HL-60 (cell line): ENCODE measurements around the gene SNRPN.
"Not testable (repeated sequence)": the region's sequence is repeated elsewhere in the genome, so short reads cannot be mapped to it uniquely, and the experiment has no call there.

Source experiments
- DNase-seq, 2 experiments: peaks; one replicate each; pipeline ENCODE4 v3.0.0-alpha.2; 2010 to 2020; ENCODE audit warnings: low read depth in 1 of 2, low spot score in 1 of 2
- H3K27ac ChIP-seq: fragments of 250-450 bp; sonication (Bioruptor Pico); replicated peaks from 2 replicates; pipeline ENCODE4 v1.5.1; 2020; ENCODE audit warnings: mild to moderate bottlenecking, moderate library complexity
- H3K27me3 ChIP-seq: fragments of 250-450 bp; sonication (Bioruptor Pico); 2 replicates; pipeline ENCODE4 v1.5.1; 2021; ENCODE audit warnings: mild to moderate bottlenecking, moderate library complexity; ENCODE audit not compliant: insufficient read depth, poor library complexity, severe bottlenecking
- H3K4me3 ChIP-seq: replicated peaks from 2 replicates; pipeline ENCODE4 v1.5.1; 2011; ENCODE audit warnings: mild to moderate bottlenecking, control low read depth, low read length; ENCODE audit not compliant: insufficient read depth
- GABPA ChIP-seq: IDR thresholded peaks from 2 replicates; pipeline ENCODE4 v1.6.1; 2012; ENCODE audit warnings: low read depth
- POLR2AphosphoS5 ChIP-seq: IDR thresholded peaks from 2 replicates; pipeline ENCODE4 v1.6.1; 2012; ENCODE audit warnings: low read depth
- SPI1 ChIP-seq: IDR thresholded peaks from 2 replicates; pipeline ENCODE4 v1.6.1; 2012; ENCODE audit warnings: low read depth, mild to moderate bottlenecking, borderline replicate concordance
- long read RNA-seq: library from polyadenylated mRNA; unstranded; transcript quantifications from one replicate; pipeline ENCODE4 v2.0.0, GENCODE V29; 2020
- TF ChIP-seq, protein P1 (sequence below): IDR thresholded peaks from one replicate; pipeline ENCODE4 v1.5.1; 2011; ENCODE audit warnings: low read length, control low read depth, inconsistent platforms; ENCODE audit not compliant: insufficient read depth
- TF ChIP-seq, protein P2 (sequence below): IDR thresholded peaks from 2 replicates; pipeline ENCODE4 v1.6.1; 2012; ENCODE audit warnings: low read depth; ENCODE audit not compliant: insufficient replicate concordance

Gene SNRPN
- long read RNA-seq, transcript SNRPN-202 (10 exons, 1,528 nt) = major isoform, 569 of 669 reads
- long read RNA-seq, transcript SNRPN-201 (10 exons, 1,304 nt) = minor isoform, 16 of 669 reads
- long read RNA-seq, partial matches to known transcripts = 4 of 669 reads
- long read RNA-seq, other reads (novel, unspliced or antisense) = 78 of 669 reads

DNA sequence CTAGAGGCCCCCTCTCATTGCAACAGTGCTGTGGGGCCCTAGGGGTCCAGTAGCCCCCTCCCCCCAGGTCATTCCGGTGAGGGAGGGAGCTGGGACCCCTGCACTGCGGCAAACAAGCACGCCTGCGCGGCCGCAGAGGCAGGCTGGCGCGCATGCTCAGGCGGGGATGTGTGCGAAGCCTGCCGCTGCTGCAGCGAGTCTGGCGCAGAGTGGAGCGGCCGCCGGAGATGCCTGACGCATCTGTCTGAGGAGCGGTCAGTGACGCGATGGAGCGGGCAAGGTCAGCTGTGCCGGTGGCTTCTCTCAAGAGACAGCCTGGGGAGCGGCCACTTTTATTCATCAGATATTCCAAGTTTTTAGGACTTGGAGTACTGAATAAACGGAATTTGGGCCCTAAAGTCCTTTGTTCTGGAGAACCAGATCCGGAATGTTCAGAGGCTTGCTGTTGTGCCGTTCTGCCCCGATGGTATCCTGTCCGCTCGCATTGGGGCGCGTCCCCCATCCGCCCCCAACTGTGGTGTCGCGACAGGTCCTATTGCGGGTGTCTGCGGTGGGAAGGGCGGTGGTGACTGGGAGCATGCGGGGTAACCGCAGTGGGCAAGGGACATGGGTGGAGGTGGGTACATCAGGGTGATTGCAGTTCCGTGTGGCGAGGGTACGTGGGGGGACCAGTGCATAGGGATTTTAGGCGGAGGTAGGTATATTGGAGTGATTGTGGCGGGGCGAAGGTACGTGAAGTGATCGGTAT, at the start of gene SNRPN, which contains the start of gene SNURF:
Gene SNRPN (plus strand): TSS at position 205 of the 748 bp plus-strand sequence. CDS start 19,467 bp downstream, outside the sequence.
Gene SNURF (plus strand): TSS at position 205 of the 748 bp plus-strand sequence. CDS start 62 bp downstream, at position 267.
- Histone ChIP-seq H3K27ac (peak within 1 kb of the TSS; percentile 79), H3K27me3 (no peaks in the 10 kb centered on the region), H3K4me3 (peak within 1 kb of the TSS; percentile 78)
- DNase-seq = peak; percentile 28 to 56
- peak; percentile 64; the same call in 1 of the 2 replicates for TF ChIP-seq POLR2AphosphoS5
- TF ChIP-seq, protein P1, sequence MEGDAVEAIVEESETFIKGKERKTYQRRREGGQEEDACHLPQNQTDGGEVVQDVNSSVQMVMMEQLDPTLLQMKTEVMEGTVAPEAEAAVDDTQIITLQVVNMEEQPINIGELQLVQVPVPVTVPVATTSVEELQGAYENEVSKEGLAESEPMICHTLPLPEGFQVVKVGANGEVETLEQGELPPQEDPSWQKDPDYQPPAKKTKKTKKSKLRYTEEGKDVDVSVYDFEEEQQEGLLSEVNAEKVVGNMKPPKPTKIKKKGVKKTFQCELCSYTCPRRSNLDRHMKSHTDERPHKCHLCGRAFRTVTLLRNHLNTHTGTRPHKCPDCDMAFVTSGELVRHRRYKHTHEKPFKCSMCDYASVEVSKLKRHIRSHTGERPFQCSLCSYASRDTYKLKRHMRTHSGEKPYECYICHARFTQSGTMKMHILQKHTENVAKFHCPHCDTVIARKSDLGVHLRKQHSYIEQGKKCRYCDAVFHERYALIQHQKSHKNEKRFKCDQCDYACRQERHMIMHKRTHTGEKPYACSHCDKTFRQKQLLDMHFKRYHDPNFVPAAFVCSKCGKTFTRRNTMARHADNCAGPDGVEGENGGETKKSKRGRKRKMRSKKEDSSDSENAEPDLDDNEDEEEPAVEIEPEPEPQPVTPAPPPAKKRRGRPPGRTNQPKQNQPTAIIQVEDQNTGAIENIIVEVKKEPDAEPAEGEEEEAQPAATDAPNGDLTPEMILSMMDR = no peak

DNA sequence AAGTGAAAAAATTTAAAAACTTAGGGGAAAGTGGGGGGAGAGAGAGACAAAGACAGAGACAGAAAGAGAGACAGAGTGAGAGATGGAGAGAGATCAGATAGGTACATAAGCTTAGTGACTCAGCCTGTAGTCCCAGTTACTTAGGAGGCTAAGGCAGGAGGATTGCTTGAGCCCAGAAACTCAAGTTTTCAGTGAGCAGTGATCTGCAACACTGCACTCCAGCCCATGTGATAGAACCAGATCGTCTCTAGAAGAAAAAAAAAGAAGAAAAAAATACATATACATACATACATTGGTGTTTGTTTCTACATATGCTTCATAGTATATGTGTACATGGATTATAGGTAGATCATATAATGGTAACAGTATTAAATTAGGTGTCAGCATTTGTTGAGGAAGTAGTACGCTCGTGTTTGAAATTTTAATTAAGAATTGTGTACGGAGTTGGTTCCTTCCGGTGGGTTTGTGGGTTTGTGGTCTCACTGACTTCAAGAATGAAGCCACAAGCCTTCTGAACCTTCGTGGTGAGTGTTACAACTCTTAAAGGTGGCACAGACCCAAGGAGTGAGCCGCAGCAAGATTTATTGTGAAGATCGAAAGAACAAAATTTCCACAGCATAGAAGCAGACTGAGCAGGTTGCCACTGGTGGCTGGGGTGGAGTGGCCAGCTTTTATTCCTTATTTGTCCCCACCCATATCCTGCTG, 38.3 kb upstream of the SNRPN start:
- Histone ChIP-seq H3K4me3 (no peak overlapping the region), H3K27me3 (no peaks in the 10 kb centered on the region), H3K27ac (no peak overlapping the region)
- peak in 1 of 2 experiments; percentile 46 for DNase-seq
- TF ChIP-seq, protein P1 = no peak

DNA sequence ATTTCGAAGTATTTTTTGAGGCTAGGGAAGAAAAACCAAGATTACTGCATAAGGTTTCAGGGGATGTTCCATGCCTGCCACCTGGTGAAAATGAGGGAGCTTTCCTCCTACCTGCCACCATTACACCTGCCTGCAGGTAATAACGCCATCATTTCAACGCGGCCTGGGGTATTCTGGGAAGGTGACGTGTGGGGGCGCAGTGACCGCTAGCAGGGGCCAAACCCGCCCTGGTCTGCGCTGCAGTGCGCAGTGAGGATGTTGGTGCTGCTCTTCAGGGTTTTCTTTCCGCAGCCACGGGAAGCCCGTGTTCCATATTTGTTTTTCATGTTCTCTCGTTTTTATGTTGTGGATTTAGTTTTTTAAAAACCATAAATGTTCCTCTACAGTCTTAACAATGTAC, 37.4 kb upstream of the SNRPN start:
- DNase-seq = no peak
- H3K27me3 ChIP-seq = no peaks in the 10 kb centered on the region
- H3K27ac ChIP-seq = no peak overlapping the region
- H3K4me3 ChIP-seq = no peak overlapping the region
- TF ChIP-seq SPI1 (no peak), POLR2AphosphoS5 (no peak), GABPA (no peak)
- TF ChIP-seq, protein P2, sequence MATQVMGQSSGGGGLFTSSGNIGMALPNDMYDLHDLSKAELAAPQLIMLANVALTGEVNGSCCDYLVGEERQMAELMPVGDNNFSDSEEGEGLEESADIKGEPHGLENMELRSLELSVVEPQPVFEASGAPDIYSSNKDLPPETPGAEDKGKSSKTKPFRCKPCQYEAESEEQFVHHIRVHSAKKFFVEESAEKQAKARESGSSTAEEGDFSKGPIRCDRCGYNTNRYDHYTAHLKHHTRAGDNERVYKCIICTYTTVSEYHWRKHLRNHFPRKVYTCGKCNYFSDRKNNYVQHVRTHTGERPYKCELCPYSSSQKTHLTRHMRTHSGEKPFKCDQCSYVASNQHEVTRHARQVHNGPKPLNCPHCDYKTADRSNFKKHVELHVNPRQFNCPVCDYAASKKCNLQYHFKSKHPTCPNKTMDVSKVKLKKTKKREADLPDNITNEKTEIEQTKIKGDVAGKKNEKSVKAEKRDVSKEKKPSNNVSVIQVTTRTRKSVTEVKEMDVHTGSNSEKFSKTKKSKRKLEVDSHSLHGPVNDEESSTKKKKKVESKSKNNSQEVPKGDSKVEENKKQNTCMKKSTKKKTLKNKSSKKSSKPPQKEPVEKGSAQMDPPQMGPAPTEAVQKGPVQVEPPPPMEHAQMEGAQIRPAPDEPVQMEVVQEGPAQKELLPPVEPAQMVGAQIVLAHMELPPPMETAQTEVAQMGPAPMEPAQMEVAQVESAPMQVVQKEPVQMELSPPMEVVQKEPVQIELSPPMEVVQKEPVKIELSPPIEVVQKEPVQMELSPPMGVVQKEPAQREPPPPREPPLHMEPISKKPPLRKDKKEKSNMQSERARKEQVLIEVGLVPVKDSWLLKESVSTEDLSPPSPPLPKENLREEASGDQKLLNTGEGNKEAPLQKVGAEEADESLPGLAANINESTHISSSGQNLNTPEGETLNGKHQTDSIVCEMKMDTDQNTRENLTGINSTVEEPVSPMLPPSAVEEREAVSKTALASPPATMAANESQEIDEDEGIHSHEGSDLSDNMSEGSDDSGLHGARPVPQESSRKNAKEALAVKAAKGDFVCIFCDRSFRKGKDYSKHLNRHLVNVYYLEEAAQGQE = no peak
- TF ChIP-seq, protein P1 = no peak

DNA sequence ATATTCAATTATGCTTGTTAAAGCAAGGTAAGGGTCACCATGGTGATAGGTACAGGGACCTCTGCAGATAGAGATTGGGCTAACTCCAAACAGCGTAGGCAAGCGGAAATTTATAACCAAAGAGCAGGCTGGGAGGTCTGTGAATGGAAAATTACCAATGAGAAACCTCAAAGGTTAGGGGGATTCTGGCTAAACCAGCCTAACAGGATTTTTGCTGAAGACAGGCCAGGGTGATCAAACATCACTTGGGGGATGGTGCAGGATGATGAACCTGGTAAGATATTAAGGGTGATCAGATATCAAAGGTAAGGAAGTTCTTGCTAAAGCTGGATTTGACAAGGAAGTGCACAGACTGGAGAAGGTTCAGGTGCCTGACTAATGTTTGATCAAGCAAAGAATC, 35.3 kb upstream of the SNRPN start:
- no peak for DNase-seq
- no peak overlapping the region for H3K27ac ChIP-seq
- TF ChIP-seq, protein P1 = no peak
- TF ChIP-seq, protein P2 = no peak
- TF ChIP-seq GABPA (no peak), POLR2AphosphoS5 (no peak), SPI1 (no peak)
- H3K27me3 ChIP-seq = no peaks in the 10 kb centered on the region
- H3K4me3 ChIP-seq = no peak overlapping the region

DNA sequence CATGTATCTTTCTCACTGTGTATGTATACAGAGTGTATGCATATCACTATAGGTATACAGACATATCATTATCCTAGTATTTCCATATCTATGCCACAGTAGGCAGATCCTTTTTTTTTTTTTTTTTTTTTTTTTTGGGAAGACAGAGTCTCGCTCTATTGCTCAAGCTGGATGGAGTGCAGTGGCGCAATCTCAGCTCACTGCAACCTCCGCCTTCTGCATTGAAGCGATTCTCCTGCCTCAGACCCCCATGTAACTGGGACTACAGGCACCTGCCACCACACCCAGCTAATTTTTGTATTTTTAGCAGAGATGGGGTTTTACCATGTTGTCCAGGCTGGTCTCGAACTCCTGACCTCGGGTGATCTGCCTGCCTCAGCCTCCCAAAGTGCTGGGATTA, 32.0 kb upstream of the SNRPN start:
- H3K27ac ChIP-seq, H3K27me3 ChIP-seq, DNase-seq, H3K4me3 ChIP-seq: not testable (repeated sequence)
